Measurements from ENCODE around the gene TMEM151B.

The TMEM151B gene

GRCh38 chr6:44250718-44251123 is 19.5 kb upstream of the TMEM151B start:
- no peak for DNase-seq (ENCODE audit: low read depth)

- no peak for DNase-seq (ENCODE audit: low read depth)
Observed at GRCh38 chr6:44251576-44252524, 18.4 kb upstream of the TMEM151B start.

DNA sequence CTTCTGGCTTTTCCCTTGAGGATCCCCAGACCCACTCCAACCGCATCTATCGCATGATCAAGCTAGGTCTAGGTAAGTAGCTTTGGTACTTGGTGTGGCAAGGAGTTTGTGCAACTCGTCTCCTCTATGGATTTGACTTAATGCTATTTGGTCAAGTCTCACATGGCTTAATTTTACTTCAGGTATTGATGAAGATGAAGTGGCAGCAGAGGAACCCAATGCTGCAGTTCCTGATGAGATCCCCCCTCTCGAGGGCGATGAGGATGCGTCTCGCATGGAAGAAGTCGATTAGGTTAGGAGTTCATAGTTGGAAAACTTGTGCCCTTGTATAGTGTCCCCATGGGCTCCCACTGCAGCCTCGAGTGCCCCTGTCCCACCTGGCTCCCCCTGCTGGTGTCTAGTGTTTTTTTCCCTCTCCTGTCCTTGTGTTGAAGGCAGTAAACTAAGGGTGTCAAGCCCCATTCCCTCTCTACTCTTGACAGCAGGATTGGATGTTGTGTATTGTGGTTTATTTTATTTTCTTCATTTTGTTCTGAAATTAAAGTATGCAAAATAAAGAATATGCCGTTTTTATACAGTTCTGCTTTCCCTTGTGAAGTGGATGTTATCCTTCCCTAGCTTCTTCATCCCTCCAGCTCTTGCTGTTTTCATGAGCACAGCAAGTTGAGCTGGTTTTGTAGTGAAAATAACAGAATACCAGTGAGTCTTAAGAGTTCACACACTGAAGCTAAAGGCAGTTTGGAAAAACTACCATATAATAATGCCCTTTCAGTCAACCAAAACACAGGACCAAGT is 16.7 kb upstream of the TMEM151B start:
- no peak for DNase-seq (ENCODE audit: low read depth)

- DNase-seq (ENCODE audit: low read depth): no peak
Observed at GRCh38 chr6:44254191-44255104, 15.8 kb upstream of the TMEM151B start.

GRCh38 chr6:44255105-44255808 is 15.0 kb upstream of the TMEM151B start:
- no peak for DNase-seq (ENCODE audit: low read depth)

DNA sequence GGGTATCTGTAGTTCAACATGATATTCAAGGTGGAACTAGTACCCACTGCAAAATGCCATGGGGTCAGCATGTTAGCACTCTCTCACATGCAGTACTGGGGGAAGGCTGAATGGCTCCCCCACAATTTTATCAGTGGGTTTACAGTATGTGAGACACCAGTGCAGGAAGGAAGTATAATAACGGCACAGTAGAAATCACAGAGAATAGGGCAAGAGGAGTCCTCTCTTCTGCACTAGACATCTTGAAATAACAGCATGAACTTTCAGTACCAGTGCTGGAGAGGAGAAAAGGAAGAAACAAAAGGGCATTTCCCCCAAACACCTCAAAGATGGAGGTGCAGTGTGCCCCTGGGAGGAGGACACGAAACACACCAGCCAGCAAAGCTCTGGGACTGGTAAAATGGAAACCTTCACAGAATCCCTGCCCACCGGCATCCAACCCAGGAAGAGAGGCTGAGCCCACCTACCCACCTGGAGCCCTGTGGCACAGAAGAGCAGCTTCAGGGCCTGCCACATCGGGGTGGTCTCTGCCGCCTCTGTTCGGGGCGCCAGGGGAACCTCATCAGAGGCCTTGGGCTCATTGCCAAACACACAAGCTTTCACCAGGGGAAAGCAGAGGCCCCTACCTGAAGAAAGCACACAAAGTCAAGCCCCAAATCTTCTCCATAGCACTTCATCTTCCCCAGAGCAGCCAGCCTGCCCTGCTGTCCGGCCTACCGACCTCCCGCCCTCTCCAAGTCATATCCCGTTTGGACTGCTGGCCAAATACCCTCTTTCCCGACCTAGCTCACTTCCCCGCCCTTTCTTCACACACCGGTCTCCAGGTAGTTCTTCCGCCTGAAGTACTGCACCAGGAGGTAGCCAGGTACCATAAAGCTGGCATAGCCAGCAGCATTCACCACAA is 14.1 kb upstream of the TMEM151B start:
- no peak for DNase-seq (ENCODE audit: low read depth)

GRCh38 chr6:44256775-44257024 is 13.6 kb upstream of the TMEM151B start:
- no peak for DNase-seq (ENCODE audit: low read depth)

DNA sequence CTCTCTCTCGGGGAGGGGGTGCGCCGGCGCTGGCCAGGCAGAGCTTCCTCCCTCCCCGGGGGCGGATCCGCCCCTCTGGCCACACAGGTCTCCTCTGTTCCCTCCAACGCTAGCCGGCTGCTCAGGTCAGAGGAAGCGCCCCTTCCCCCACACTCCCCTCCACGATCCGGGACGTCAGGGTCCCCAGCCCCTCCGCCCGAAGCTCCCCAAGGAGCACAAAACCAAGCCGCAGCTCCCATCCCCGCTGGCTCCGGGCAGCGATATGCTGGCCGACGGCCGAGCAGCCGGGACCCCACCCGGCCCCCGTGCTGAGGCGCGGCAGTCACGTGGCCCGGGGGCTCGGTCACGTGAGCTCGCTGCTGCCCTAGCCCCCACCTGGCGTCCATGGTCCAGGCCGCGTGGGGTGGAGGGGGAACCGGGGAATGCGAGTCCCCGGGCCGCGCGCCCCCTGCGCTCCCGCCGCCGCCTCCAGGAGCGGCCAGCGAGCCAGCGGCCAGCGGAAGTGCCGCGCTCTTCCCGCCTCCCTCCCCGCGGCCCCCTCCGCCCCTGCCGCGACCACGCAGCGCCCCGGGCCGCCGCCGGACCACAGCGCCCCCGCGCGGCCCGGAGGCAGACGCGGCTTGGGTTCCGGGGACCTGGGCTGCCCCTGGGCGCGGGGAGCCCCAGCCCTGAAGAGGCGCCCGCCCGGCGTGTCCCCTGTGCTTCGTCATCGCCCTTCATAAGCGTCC is 13.1 kb upstream of the TMEM151B start, which contains the start of gene SLC35B2:
SLC35B2 (minus strand) TSS at position 504 of the 728 bp plus-strand sequence; CDS start at position 386, 118 bp downstream.
- no peak for DNase-seq (ENCODE audit: low read depth)

GRCh38 chr6:44257753-44258324 is 12.4 kb upstream of the TMEM151B start:
- no peak for DNase-seq (ENCODE audit: low read depth)

DNA sequence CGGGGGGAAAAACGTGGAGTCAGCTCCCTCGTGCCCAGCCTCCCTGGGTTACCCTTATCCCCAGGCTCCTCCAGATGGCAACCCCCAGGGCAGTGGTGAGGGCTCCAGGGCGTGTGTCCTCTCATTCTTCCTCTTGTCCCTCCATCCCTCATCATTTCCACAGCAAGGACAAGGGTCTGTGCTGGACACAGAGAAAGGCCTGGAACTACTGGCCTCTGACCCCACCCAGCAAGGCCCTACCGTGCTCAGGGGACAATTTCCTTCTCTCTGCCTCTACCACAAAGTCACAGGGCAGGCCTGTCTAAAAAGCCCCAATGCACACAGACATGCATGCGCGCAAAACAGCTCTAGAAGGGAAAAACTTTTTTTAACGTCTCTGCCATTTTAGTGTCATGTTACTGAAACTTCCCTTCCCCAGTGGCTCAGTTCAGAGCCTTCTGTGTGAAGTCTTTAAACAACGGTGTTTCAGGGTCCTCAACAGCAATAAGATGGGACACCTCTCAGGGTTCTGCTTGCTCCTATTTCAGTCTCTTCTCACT is 11.9 kb upstream of the TMEM151B start:
- no peak for DNase-seq (ENCODE audit: low read depth)

- no peak for DNase-seq (ENCODE audit: low read depth)
Observed at GRCh38 chr6:44258921-44259320, 11.3 kb upstream of the TMEM151B start.

- no peak for DNase-seq (ENCODE audit: low read depth)
Observed at GRCh38 chr6:44260011-44260410, 10.2 kb upstream of the TMEM151B start.

DNA sequence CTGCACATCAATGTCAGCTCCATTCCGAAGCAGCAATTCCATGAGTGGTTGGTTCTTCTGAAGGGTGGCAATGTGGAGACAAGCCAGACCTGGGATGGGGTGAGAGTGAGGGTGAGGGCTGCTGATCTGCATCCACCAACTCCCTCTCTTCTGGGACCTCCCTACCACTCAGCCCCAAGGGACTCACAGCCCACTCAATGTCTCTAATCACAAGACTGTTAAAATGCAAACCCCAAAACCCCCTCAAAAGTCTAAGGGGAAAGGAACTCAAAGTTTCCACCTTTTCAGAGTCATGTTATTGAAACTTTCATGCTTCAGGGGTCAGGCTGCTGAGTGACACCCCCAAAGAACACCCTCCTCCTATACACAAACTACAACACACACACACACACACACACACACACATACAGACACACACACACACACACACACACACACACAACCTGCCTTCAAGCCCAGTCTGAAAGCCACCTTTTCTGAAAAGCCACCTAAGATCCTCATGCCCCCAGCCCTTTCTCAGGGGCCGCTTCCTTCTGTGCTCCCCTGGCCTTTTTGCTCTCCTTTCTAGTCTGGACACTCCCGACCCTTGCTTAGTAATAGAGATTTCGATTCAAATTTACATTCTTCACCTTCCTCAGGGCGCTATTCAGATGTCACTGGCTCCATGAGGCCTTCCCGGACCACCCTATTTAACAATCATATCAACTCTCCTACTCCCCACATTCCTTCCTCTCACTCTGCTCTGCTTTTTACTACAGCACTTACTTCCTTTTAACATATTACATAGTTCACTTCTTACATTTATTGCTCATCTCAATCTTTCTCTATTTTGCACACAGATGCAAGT is 9.6 kb upstream of the TMEM151B start:
- DNase-seq (ENCODE audit: low read depth): no peak

- no peak for DNase-seq (ENCODE audit: low read depth)
Observed at GRCh38 chr6:44261581-44261980, 8.7 kb upstream of the TMEM151B start.

- no peak for DNase-seq (ENCODE audit: low read depth)
Observed at GRCh38 chr6:44262467-44263353, 7.5 kb upstream of the TMEM151B start.

DNA sequence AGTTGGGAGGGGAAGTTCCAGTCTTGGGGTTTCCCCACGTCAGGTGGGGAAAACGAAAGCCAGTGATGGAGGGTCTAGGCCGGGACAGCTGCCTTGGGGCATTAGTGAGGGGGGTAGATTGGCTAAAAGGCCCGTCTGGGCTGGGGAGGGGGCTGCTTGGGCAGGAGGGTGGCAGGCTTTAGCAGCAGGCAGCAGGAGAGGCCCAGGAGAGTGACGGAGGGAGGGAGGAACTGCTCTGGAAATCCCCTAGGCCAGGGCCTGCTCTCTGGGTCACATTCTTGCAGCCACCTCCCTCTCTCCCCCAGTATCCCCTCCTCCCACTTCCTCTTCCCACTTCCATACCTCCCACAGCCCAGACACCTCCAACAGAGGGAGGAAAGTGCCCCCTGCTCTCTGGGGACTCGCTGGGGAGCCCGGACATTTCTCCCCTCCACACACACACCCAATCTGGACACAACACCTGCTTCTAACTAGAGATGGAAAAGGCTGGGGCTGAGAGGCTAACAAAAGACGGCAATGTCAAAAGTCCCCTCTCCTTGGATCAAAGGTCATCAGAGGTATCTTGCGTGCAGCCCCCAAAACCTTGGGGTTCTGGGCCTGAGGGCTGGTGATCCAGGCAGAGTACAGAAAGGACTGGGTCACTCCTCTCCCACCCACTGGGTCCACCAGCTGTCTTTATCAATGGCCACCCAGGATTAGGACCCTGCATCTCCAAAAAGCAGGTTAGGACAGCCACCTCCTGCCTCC is 6.7 kb upstream of the TMEM151B start:
- no peak for DNase-seq (ENCODE audit: low read depth)

Data from stimulated activated CD8-positive, alpha-beta memory T cell treated with anti-CD3 and anti-CD28 coated beads, Interleukin-12 subunit alpha, Interleukin-12 subunit beta, amount 100 ng/mL, for 1 hour (primary cell).